Measurements from ENCODE around the gene ROPN1.

Gene ROPN1

DNA sequence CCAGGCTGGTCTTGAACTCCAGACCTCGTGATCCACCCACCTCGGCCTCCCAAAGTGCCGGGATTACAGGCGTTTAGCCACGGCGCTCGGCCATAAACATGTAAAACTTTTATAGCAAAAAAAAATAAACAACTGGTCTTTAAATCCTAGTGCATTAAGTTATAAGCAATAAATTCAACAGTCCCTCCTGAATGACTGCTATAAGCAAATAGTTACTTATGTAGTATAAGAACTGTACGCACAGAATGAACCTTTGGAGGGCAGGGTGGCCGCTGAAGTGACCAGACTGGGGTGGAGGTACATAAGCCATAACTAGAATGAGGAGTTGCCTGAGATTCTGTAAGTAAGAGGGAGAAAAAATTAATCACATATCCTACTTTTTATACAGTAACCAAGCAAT, 43.5 kb downstream of the ROPN1 start:
- DNase-seq (ENCODE audit: low read depth) = peak; percentile 61
- TF ChIP-seq, protein P1, sequence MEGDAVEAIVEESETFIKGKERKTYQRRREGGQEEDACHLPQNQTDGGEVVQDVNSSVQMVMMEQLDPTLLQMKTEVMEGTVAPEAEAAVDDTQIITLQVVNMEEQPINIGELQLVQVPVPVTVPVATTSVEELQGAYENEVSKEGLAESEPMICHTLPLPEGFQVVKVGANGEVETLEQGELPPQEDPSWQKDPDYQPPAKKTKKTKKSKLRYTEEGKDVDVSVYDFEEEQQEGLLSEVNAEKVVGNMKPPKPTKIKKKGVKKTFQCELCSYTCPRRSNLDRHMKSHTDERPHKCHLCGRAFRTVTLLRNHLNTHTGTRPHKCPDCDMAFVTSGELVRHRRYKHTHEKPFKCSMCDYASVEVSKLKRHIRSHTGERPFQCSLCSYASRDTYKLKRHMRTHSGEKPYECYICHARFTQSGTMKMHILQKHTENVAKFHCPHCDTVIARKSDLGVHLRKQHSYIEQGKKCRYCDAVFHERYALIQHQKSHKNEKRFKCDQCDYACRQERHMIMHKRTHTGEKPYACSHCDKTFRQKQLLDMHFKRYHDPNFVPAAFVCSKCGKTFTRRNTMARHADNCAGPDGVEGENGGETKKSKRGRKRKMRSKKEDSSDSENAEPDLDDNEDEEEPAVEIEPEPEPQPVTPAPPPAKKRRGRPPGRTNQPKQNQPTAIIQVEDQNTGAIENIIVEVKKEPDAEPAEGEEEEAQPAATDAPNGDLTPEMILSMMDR (IDR thresholded peaks at IDR 0.05; ENCODE audit: control insufficient read depth, extremely low read depth, insufficient read depth) = no peak
- no peak overlapping the region for H3K4me3 ChIP-seq (ENCODE audit: low read depth, low read length)

DNA sequence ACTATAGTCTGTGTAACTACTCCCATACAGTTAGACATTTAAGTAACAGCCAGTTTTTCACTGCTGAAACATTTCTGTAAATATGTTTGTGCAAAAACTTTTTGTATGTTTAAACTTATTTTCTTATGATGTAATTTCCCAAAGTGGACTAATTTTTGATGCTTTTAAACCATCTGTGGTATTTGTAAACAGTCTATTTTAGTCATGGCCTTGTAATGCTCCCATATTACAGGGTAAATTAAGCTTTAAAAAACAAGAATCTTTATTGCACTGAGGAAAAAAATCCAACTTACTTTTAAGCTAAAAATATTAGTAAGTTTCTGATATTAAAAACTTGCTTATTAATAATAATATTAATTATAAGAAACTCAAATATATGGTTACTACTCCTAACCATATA, 44.4 kb downstream of the ROPN1 start:
- TF ChIP-seq, protein P1 (IDR thresholded peaks at IDR 0.05; ENCODE audit: control insufficient read depth, extremely low read depth, insufficient read depth) = no peak
- DNase-seq (ENCODE audit: low read depth) = no peak
- H3K4me3 ChIP-seq (ENCODE audit: low read depth, low read length) = no peak overlapping the region

DNA sequence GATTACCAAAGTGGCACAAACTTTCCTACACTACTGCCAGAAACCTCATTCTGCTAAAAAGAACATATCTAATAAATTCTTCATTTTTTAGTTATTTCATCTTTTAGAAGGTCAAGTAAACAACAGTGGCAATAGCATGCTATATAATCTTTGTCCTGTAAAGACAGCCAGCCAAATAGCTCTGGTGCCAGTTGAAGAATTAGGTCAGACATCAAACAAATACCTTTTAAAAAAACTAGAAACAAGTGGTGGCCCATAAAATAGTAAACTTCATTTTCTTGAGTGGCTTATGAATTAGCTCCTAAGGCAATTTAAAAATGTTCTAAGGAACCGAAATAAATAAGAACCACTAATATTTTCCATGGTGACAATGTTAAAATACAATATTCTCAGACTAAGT, 50.4 kb downstream of the ROPN1 start:
- no peak overlapping the region for H3K4me3 ChIP-seq (ENCODE audit: low read depth, low read length)
- TF ChIP-seq, protein P1 (IDR thresholded peaks at IDR 0.05; ENCODE audit: control insufficient read depth, extremely low read depth, insufficient read depth) = no peak

DNA sequence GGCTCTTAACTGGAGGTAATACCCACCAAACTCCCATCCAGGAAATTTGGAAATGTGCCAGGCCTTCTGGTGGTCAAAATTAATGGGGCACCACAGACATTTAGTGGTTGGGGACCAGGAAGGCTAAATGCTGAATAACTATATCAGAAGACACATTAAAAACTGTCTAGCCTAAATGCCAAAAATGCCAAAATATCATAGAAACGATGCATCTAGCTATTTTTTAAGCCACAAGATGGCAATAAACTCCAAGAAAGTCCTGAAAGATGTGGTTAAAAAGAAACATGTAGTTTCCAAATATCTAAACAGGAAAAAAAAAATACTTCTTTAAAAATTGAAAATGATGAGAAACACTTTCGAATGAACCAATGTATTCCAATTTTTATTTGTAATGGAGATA, 50.8 kb downstream of the ROPN1 start:
- TF ChIP-seq, protein P1 (IDR thresholded peaks at IDR 0.05; ENCODE audit: control insufficient read depth, extremely low read depth, insufficient read depth) = peak; percentile 36
- no peak overlapping the region for H3K4me3 ChIP-seq (ENCODE audit: low read depth, low read length)
- DNase-seq (ENCODE audit: low read depth) = no peak

More for the DNA sequence above, 50.4 kb downstream of the ROPN1 start:
- DNase-seq (ENCODE audit: low read depth) = no peak

DNA sequence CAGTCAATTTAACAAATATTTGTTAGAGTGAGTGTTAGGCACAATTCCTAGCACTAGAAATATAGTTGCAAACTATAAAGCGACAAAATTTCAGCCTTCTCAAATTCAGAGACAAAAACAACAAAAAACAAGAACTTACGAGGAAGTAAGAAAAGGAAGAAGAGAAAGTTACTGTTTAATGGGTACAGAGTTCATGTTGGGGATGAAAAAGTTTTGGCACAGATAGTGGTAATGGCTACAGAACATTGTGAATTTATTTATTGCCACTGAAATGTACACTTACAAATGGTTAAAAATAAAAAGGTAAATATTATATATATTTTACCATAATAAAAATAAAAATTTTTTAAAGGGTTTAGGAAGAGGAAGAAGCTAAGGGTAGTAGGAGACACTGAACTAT, 52.2 kb downstream of the ROPN1 start:
- TF ChIP-seq, protein P1 (IDR thresholded peaks at IDR 0.05; ENCODE audit: control insufficient read depth, extremely low read depth, insufficient read depth) = no peak
- H3K4me3 ChIP-seq (ENCODE audit: low read depth, low read length) = no peak overlapping the region
- DNase-seq (ENCODE audit: low read depth) = no peak

DNA sequence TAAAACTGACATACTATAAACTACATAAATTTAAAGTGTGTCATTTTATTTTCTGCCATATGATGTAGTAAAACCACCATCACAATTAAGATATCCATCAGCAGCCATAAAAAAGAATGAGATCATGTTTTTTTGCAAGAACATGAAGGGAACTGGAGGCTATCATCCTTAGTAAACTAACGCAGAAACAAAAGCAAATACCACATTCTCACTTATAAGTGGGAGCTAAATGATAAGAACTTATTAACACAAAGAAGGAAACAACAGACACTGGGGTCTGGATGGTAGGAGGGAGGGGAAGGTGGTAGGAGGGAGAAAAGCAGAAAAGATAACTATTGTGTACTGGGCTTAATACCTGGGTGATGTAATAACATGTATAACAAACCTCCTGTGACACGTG, 55.5 kb downstream of the ROPN1 start:
- peak; percentile 47 for DNase-seq (ENCODE audit: low read depth)
- H3K4me3 ChIP-seq (ENCODE audit: low read depth, low read length) = no peak overlapping the region
- TF ChIP-seq, protein P1 (IDR thresholded peaks at IDR 0.05; ENCODE audit: control insufficient read depth, extremely low read depth, insufficient read depth) = no peak

DNA sequence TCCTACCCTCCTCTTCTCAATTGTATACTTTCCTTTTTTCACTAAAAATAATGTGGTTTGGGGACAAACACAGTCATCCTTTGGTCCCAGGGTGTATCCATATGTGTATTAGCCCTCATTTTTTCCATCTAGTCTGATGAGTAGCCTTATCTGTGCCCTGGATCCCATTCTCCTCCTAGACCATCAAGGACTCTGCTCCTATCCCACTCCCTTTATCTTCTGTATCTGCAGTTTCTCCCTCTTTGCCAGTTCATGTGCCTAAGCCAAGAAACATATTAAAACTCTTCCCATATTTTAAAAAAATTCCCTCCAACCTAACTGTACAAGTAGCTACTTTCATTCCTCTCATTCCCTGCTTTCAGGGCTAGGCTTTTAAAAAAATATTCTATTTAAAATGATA, 56.1 kb downstream of the ROPN1 start:
- no peak overlapping the region for H3K4me3 ChIP-seq (ENCODE audit: low read depth, low read length)
- TF ChIP-seq, protein P1 (IDR thresholded peaks at IDR 0.05; ENCODE audit: control insufficient read depth, extremely low read depth, insufficient read depth) = no peak
- DNase-seq (ENCODE audit: low read depth) = no peak
